HEK293 (cell line): Measurements from ENCODE around the gene SMO.

Source experiments
- CTCF ChIA-PET: fragments of 350-600 bp; formaldehyde crosslinking; extraction: SDS; loops from one replicate; lab custom pipeline; 2021; ENCODE audit warnings: antibody characterized with exemption; lab: Yijun Ruan, JAX
- POLR2A ChIA-PET: fragments of 300-600 bp; formaldehyde crosslinking; extraction: SDS; loops from one replicate; lab custom pipeline; 2020; ENCODE audit warnings: antibody characterized with exemption, inconsistent platforms; lab: Yijun Ruan, JAX
- H3K27ac ChIP-seq: fragments of 200-500 bp; sonication (Bioruptor generic); 2 replicates; pipeline ENCODE4 v1.5.1; 2014; ENCODE audit warnings: low read depth, low read length, control low read depth, inconsistent platforms; ENCODE audit errors: extremely low read depth
- H3K36me3 ChIP-seq, 2 experiments: fragments of 200-500 bp in 1 of 2; sonication (Bioruptor generic) in 1 of 2; 1 replicate in 1 of 2; 2 replicates in 1 of 2; pipeline ENCODE4 v1.5.1; 2014 to 2017; ENCODE audit warnings: inconsistent platforms in 2 of 2, low read length in 2 of 2; ENCODE audit not compliant: control insufficient read depth in 2 of 2, insufficient read depth in 1 of 2
- H3K4me1 ChIP-seq: fragments of 200-500 bp; sonication (Bioruptor generic); 2 replicates; pipeline ENCODE4 v1.5.1; 2014; ENCODE audit warnings: mild to moderate bottlenecking, low read length, inconsistent platforms; ENCODE audit not compliant: control insufficient read depth, insufficient read depth
- H3K4me3 ChIP-seq: 2 replicates; pipeline ENCODE4 v1.5.1; 2011; ENCODE audit warnings: low read depth, mild to moderate bottlenecking, control low read depth, low read length, moderate library complexity
- H3K9me3 ChIP-seq: fragments of 200-500 bp; sonication (Bioruptor generic); 2 replicates; pipeline ENCODE4 v1.5.1; 2014; ENCODE audit warnings: low read depth, low read length, inconsistent platforms; ENCODE audit not compliant: control insufficient read depth, insufficient read depth
- FEZF1 ChIP-seq: fragments of 450-650 bp; formaldehyde crosslinking; IDR thresholded peaks from 2 replicates; pipeline ENCODE4 v1.5.1; 2016; ENCODE audit warnings: missing biosample characterization, missing genetic modification characterization
- GLI2 ChIP-seq: fragments of 450-650 bp; formaldehyde crosslinking; IDR thresholded peaks from 2 replicates; pipeline ENCODE4; 2017; ENCODE audit warnings: missing biosample characterization, missing genetic modification characterization, low read depth, borderline replicate concordance
- GLI4 ChIP-seq: fragments of 450-650 bp; formaldehyde crosslinking; IDR thresholded peaks from 2 replicates; pipeline ENCODE4 v1.5.1; 2016; ENCODE audit warnings: missing biosample characterization, missing genetic modification characterization
- KLF8 ChIP-seq: fragments of 450-650 bp; formaldehyde crosslinking; IDR thresholded peaks from 2 replicates; pipeline ENCODE4 v1.5.1; 2016; ENCODE audit warnings: missing biosample characterization, missing genetic modification characterization
- KLF9 ChIP-seq: fragments of 450-650 bp; formaldehyde crosslinking; IDR thresholded peaks from 2 replicates; pipeline ENCODE4 v1.5.1; 2016; ENCODE audit warnings: missing biosample characterization, missing genetic modification characterization, low read depth
- OSR2 ChIP-seq: fragments of 450-650 bp; formaldehyde crosslinking; IDR thresholded peaks from 2 replicates; pipeline ENCODE4 v1.5.1; 2016; ENCODE audit warnings: missing biosample characterization, missing genetic modification characterization
- SP7 ChIP-seq: fragments of 450-650 bp; formaldehyde crosslinking; IDR thresholded peaks from 2 replicates; pipeline ENCODE4 v1.5.1; 2016; ENCODE audit warnings: missing biosample characterization, missing genetic modification characterization
- TCF7L2 ChIP-seq: IDR thresholded peaks from 2 replicates; pipeline ENCODE4 v1.6.1; 2011; ENCODE audit warnings: low read depth, mild to moderate bottlenecking, inconsistent platforms, low read length, moderate library complexity, borderline replicate concordance
- ZBTB8A ChIP-seq: fragments of 450-650 bp; formaldehyde crosslinking; IDR thresholded peaks from 2 replicates; pipeline ENCODE4 v1.5.1; 2016; ENCODE audit warnings: missing biosample characterization, missing genetic modification characterization
- ZNF138 ChIP-seq: fragments of 450-650 bp; formaldehyde crosslinking; IDR thresholded peaks from 2 replicates; pipeline ENCODE4 v1.5.1; 2016; ENCODE audit warnings: missing biosample characterization, missing genetic modification characterization, borderline replicate concordance
- ZNF155 ChIP-seq: fragments of 450-650 bp; formaldehyde crosslinking; IDR thresholded peaks from 2 replicates; pipeline ENCODE4 v1.5.1; 2016; ENCODE audit warnings: missing biosample characterization, missing genetic modification characterization
- ZNF239 ChIP-seq: fragments of 450-650 bp; formaldehyde crosslinking; IDR thresholded peaks from 2 replicates; pipeline ENCODE4 v1.5.1; 2016; ENCODE audit warnings: missing biosample characterization, missing genetic modification characterization
- ZNF266 ChIP-seq: fragments of 450-650 bp; formaldehyde crosslinking; IDR thresholded peaks from 2 replicates; pipeline ENCODE4 v1.5.1; 2016; ENCODE audit warnings: missing biosample characterization, missing genetic modification characterization, low read depth
- ZNF292 ChIP-seq: fragments of 450-650 bp; formaldehyde crosslinking; IDR thresholded peaks from 2 replicates; pipeline ENCODE4 v1.5.1; 2016; ENCODE audit warnings: low read depth, missing biosample characterization, missing genetic modification characterization, borderline replicate concordance
- ZNF324 ChIP-seq: fragments of 450-650 bp; formaldehyde crosslinking; IDR thresholded peaks from 2 replicates; pipeline ENCODE4 v1.5.1; 2016; ENCODE audit warnings: missing biosample characterization, missing genetic modification characterization
- ZNF423 ChIP-seq: fragments of 450-650 bp; formaldehyde crosslinking; IDR thresholded peaks from 2 replicates; pipeline ENCODE4 v1.5.1; 2016; ENCODE audit warnings: missing biosample characterization, missing genetic modification characterization
- ZNF501 ChIP-seq: fragments of 450-650 bp; formaldehyde crosslinking; IDR thresholded peaks from 2 replicates; pipeline ENCODE4 v1.5.1; 2016; ENCODE audit warnings: missing biosample characterization, missing genetic modification characterization
- ZNF544 ChIP-seq: fragments of 450-650 bp; formaldehyde crosslinking; IDR thresholded peaks from 2 replicates; pipeline ENCODE4 v1.5.0; 2017; ENCODE audit warnings: missing biosample characterization, missing genetic modification characterization
- ZNF585B ChIP-seq: fragments of 450-650 bp; formaldehyde crosslinking; IDR thresholded peaks from 2 replicates; pipeline ENCODE4 v1.5.1; 2016; ENCODE audit warnings: missing biosample characterization, missing genetic modification characterization
- ZNF624 ChIP-seq: fragments of 450-650 bp; formaldehyde crosslinking; IDR thresholded peaks from 2 replicates; pipeline ENCODE4 v1.5.1; 2017; ENCODE audit warnings: missing biosample characterization, missing genetic modification characterization
- ZNF629 ChIP-seq: fragments of 450-650 bp; formaldehyde crosslinking; IDR thresholded peaks from 2 replicates; pipeline ENCODE4 v1.5.1; 2017; ENCODE audit warnings: missing biosample characterization, missing genetic modification characterization
- ZNF76 ChIP-seq: fragments of 450-650 bp; formaldehyde crosslinking; IDR thresholded peaks from 2 replicates; pipeline ENCODE4; 2016; ENCODE audit warnings: low read depth, missing biosample characterization, missing genetic modification characterization, borderline replicate concordance
- ZNF768 ChIP-seq: fragments of 450-650 bp; formaldehyde crosslinking; IDR thresholded peaks from 2 replicates; pipeline ENCODE4 v1.5.1; 2018; ENCODE audit warnings: missing biosample characterization, mild to moderate bottlenecking, missing genetic modification characterization
- ZNF785 ChIP-seq: fragments of 450-650 bp; formaldehyde crosslinking; IDR thresholded peaks from 2 replicates; pipeline ENCODE4 v1.5.1; 2016; ENCODE audit warnings: missing biosample characterization, missing genetic modification characterization
- ZNF830 ChIP-seq: fragments of 450-650 bp; IDR thresholded peaks from 2 replicates; pipeline ENCODE4 v1.5.0; 2018; ENCODE audit warnings: missing biosample characterization, missing genetic modification characterization, low read depth, mild to moderate bottlenecking, moderate library complexity
- ZNF843 ChIP-seq: fragments of 450-650 bp; formaldehyde crosslinking; IDR thresholded peaks from 2 replicates; pipeline ENCODE4 v1.5.1; 2016; ENCODE audit warnings: missing biosample characterization, missing genetic modification characterization
- ZSCAN23 ChIP-seq: fragments of 450-650 bp; formaldehyde crosslinking; IDR thresholded peaks from 2 replicates; pipeline ENCODE4 v1.5.1; 2016; ENCODE audit warnings: missing biosample characterization, missing genetic modification characterization
- TF ChIP-seq, protein P1 (sequence below): fragments of 450-650 bp; IDR thresholded peaks from 2 replicates; pipeline ENCODE4 v1.5.1; 2018; ENCODE audit warnings: missing biosample characterization, mild to moderate bottlenecking, missing genetic modification characterization

SMO gene

GRCh38 chr7:129255800-129256199 lies 67.4 kb downstream of the SMO start:
- no peak for TF ChIP-seq ZNF585B
- H3K27ac ChIP-seq: no peak overlapping the region
- H3K36me3 ChIP-seq: no peaks in the 10 kb centered on the region
- peaks cover 14% of the 10 kb centered on the region; the same call in 1 of the 2 replicates for H3K4me1 ChIP-seq
- CTCF ChIA-PET: interaction anchor here (0.6 to 0.7 kb wide), 2 partner anchors 56 to 830 kb away, joined by 4 read pairs; no protein-coding TSS in a partner anchor
- POLR2A ChIA-PET: no interaction called here
- no peak overlapping the region for H3K4me3 ChIP-seq
- no peaks in the 10 kb centered on the region for H3K9me3 ChIP-seq

- CTCF ChIA-PET: interaction anchor here (0.6 to 0.7 kb wide), 3 partner anchors 28 to 831 kb away, joined by 3 to 6 read pairs (median 4); no protein-coding TSS in a partner anchor
- no peak overlapping the region for H3K27ac ChIP-seq
- no peaks in the 10 kb centered on the region for H3K36me3 ChIP-seq
- POLR2A ChIA-PET: interaction anchor here (0.6 kb wide), 1 partner anchor 438 kb away, joined by 3 read pairs; no protein-coding TSS in a partner anchor
- H3K9me3 ChIP-seq: no peaks in the 10 kb centered on the region
- TF ChIP-seq OSR2 (tag by site-specific recombination) (no peak), ZNF785 (tag by site-specific recombination) (no peak), ZNF138 (tag by site-specific recombination) (no peak), ZNF266 (tag by site-specific recombination) (no peak), ZNF423 (tag by site-specific recombination) (no peak), ZNF324 (tag by site-specific recombination) (no peak), TCF7L2 (no peak), ZNF830 (tag by site-specific recombination) (no peak), ZNF501 (tag by site-specific recombination) (no peak), ZNF544 (tag by site-specific recombination) (no peak), SP7 (tag by site-specific recombination) (no peak), GLI2 (tag by site-specific recombination) (no peak), ZNF768 (tag by site-specific recombination) (no peak), KLF8 (no peak), GLI4 (tag by site-specific recombination) (no peak), ZBTB8A (tag by site-specific recombination) (no peak), ZNF843 (tag by site-specific recombination) (no peak)
- TF ChIP-seq, protein P1, sequence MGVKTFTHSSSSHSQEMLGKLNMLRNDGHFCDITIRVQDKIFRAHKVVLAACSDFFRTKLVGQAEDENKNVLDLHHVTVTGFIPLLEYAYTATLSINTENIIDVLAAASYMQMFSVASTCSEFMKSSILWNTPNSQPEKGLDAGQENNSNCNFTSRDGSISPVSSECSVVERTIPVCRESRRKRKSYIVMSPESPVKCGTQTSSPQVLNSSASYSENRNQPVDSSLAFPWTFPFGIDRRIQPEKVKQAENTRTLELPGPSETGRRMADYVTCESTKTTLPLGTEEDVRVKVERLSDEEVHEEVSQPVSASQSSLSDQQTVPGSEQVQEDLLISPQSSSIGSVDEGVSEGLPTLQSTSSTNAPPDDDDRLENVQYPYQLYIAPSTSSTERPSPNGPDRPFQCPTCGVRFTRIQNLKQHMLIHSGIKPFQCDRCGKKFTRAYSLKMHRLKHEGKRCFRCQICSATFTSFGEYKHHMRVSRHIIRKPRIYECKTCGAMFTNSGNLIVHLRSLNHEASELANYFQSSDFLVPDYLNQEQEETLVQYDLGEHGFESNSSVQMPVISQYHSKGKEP: no peak
- TF ChIP-seq, all 188 proteins: peak for 0
- Histone ChIP-seq H3K4me1 (peaks cover 14% of the 10 kb centered on the region; the same call in 1 of the 2 replicates), H3K4me3 (no peak overlapping the region)
Observed at GRCh38 chr7:129256221-129256620, 67.8 kb downstream of the SMO start.

DNA sequence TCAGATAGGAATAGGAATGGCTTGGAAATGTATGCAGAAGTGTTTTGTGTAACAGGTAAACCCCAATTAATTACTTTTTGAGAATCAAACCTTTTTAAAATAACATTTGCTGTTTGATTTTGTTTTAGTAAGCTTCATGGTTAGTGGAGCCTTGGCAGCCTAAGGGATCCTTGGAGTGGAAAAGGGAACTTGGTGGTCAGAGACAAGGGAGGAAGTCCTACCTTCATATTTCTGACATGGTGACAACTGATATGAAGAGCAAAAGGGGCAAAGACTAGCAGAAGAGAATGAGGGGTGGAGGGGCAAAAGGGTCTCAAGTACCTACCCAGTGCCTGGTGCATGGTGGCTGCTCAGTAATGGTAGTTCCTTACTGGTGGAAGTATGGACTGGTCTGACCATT lies 68.7 kb downstream of the SMO start:
- TF ChIP-seq ZNF292 (tag by site-specific recombination): no peak
- no peak for TF ChIP-seq FEZF1 (tag by site-specific recombination)
- TF ChIP-seq ZNF239: no peak
- TF ChIP-seq ZNF624 (tag by site-specific recombination): no peak
- no peak for TF ChIP-seq KLF9 (tag by site-specific recombination)
- TF ChIP-seq ZSCAN23 (tag by site-specific recombination): no peak
- no peak for TF ChIP-seq ZNF76 (tag by site-specific recombination)
- TF ChIP-seq ZNF629 (tag by site-specific recombination): no peak
- TF ChIP-seq ZNF155 (tag by site-specific recombination): no peak
- Histone ChIP-seq H3K4me1 (peaks cover 12% of the 10 kb centered on the region; the same call in 1 of the 2 replicates), H3K9me3 (no peaks in the 10 kb centered on the region), H3K27ac (no peak overlapping the region), H3K36me3 (no peaks in the 10 kb centered on the region), H3K4me3 (no peak overlapping the region)
- POLR2A ChIA-PET: no interaction called here
- CTCF ChIA-PET: interaction anchor here (0.5 kb wide), 1 partner anchor 14 kb away, joined by 5 read pairs; no protein-coding TSS in a partner anchor
